Right atrium auricular region (tissue), 2 donors: Measurements from ENCODE around the gene GGN. TPM values are rescaled to one million over a fixed set of nuclear protein-coding genes. Genes with fewer than 3 reads are reported as not detected.
"Not testable (repeated sequence)": the region's sequence is repeated elsewhere in the genome, so short reads cannot be mapped to it uniquely, and the experiment has no call there.

ENCODE experiments used
- DNase-seq: peaks from one replicate; pipeline ENCODE4 v3.0.0-alpha.2; 2019; ENCODE audit warnings: low spot score
- H3K27ac ChIP-seq, 2 donors: fragments of 200-600 bp; sonication (generic); 1 replicate in 1 of 2; 2 replicates in 1 of 2; pipeline ENCODE4 v1.5.1; 2016 to 2019
- H3K27me3 ChIP-seq, 2 donors: fragments of 200-600 bp; sonication (generic); one replicate each; pipeline versions ENCODE4 v1.5.1 to v1.6.0; 2017 to 2019
- H3K36me3 ChIP-seq: fragments of 200-600 bp; sonication (generic); one replicate; pipeline ENCODE4 v1.5.1; 2016
- H3K4me1 ChIP-seq, 2 donors: fragments of 200-600 bp; sonication (generic); one replicate each; pipeline versions ENCODE4 v1.5.1 to v1.6.0; 2017 to 2019
- H3K4me3 ChIP-seq, 2 donors: fragments of 200-600 bp; sonication (generic); 1 replicate in 1 of 2; 2 replicates in 1 of 2; pipeline ENCODE4 v1.5.1; 2017 to 2019; ENCODE audit warnings: mild to moderate bottlenecking in 1 of 2, moderate library complexity in 1 of 2
- H3K9me3 ChIP-seq, 2 donors: fragments of 200-600 bp; sonication (generic); one replicate each; pipeline ENCODE4 v1.5.1; 2019
- CTCF ChIP-seq, 2 donors: fragments of 200-600 bp; sonication (generic); IDR thresholded peaks; one replicate each; pipeline ENCODE4 v1.5.1; 2019; ENCODE audit warnings: antibody characterized with exemption in 2 of 2
- total RNA-seq, 2 donors: library from RNA; depleted of rRNA; stranded (reverse); fragments of >200 nt; gene quantifications; one replicate each; pipeline ENCODE4 v1.1.0, GENCODE V29; 2016

Gene GGN
- total RNA-seq, 2 donors from 2014 or later, result 0.37 to 1.3 TPM

- TF ChIP-seq CTCF (IDR thresholded peaks at IDR 0.05), result no peak
- DNase-seq, result no peak
- Histone ChIP-seq H3K4me3 (no peak overlapping the region), H3K9me3 (no peaks in the 10 kb centered on the region), H3K36me3 (no peaks in the 10 kb centered on the region), H3K27ac (no peak overlapping the region), H3K4me1 (no peaks in the 10 kb centered on the region), H3K27me3 (no peaks in the 10 kb centered on the region)
These were observed 35.2 kb downstream of the GGN start for GRCh38 chr19:38352611-38353010.

GRCh38 chr19:38351865-38352395 is 35.9 kb downstream of the GGN start:
- DNase-seq, result no peak
- H3K4me1 ChIP-seq, result no peaks in the 10 kb centered on the region
- H3K36me3 ChIP-seq, result no peaks in the 10 kb centered on the region
- no peaks in the 10 kb centered on the region for H3K9me3 ChIP-seq
- H3K27me3 ChIP-seq, result no peaks in the 10 kb centered on the region
- no peak for TF ChIP-seq CTCF (IDR thresholded peaks at IDR 0.05)
- no peak overlapping the region for H3K4me3 ChIP-seq
- no peak overlapping the region for H3K27ac ChIP-seq

GRCh38 chr19:38350883-38351282 is 37.0 kb downstream of the GGN start:
- H3K27me3 ChIP-seq, result no peaks in the 10 kb centered on the region
- no peak for TF ChIP-seq CTCF (IDR thresholded peaks at IDR 0.05)
- no peak for DNase-seq

GRCh38 chr19:38346837-38347236 is 41.0 kb downstream of the GGN start:
- TF ChIP-seq CTCF (IDR thresholded peaks at IDR 0.05), result no peak
- no peaks in the 10 kb centered on the region for H3K36me3 ChIP-seq
- H3K9me3 ChIP-seq, result no peaks in the 10 kb centered on the region
- no peaks in the 10 kb centered on the region for H3K27me3 ChIP-seq
- H3K4me1 ChIP-seq, result no peaks in the 10 kb centered on the region
- H3K4me3 ChIP-seq, result no peak overlapping the region
- DNase-seq, result no peak
- no peak overlapping the region for H3K27ac ChIP-seq

More at GRCh38 chr19:38350883-38351282, 37.0 kb downstream of the GGN start:
- no peaks in the 10 kb centered on the region for H3K4me1 ChIP-seq
- no peak overlapping the region for H3K4me3 ChIP-seq
- H3K36me3 ChIP-seq, result no peaks in the 10 kb centered on the region
- no peaks in the 10 kb centered on the region for H3K9me3 ChIP-seq
- H3K27ac ChIP-seq, result no peak overlapping the region

GRCh38 chr19:38340927-38341326 is 46.9 kb downstream of the GGN start:
- DNase-seq, result no peak
- Histone ChIP-seq H3K4me1 (peaks cover 0 to 8% of the 10 kb centered on the region in 2 donors), H3K9me3 (no peaks in the 10 kb centered on the region), H3K4me3 (no peak overlapping the region), H3K27ac (no peak overlapping the region), H3K27me3 (no peaks in the 10 kb centered on the region), H3K36me3 (no peaks in the 10 kb centered on the region)
- TF ChIP-seq CTCF (IDR thresholded peaks at IDR 0.05), result no peak

- H3K4me1 ChIP-seq, result peaks cover 0 to 13% of the 10 kb centered on the region in 2 donors
- H3K27me3 ChIP-seq, DNase-seq, H3K4me3 ChIP-seq, H3K9me3 ChIP-seq, H3K36me3 ChIP-seq, H3K27ac ChIP-seq: not testable (repeated sequence)
These were observed 48.8 kb downstream of the GGN start for GRCh38 chr19:38339011-38339410.
